ENCODE data around the gene LINC00305. TPM values are rescaled to one million over a fixed set of nuclear protein-coding genes. Genes with fewer than 3 reads are reported as not detected.

The LINC00305 gene
- total RNA-seq, 3 donors from 2014 or later, result not detected

GRCh38 chr18:64167408-64167925, 18.6 kb upstream of the LINC00305 start:
- Histone ChIP-seq H3K27me3 (no peaks in the 10 kb centered on the region), H3K4me1 (no peaks in the 10 kb centered on the region), H3K9me3 (peaks cover 0 to 3% of the 10 kb centered on the region in 2 donors), H3K4me3 (no peak overlapping the region), H3K36me3 (no peaks in the 10 kb centered on the region), H3K27ac (no peak overlapping the region)
- intact Hi-C loops (cut with DNase I; ENCODE audit: low total_unique reads), result no loop called here
- no peak for DNase-seq (ENCODE audit: low spot score in 2 of 2)
- TF ChIP-seq POLR2AphosphoS5 (IDR thresholded peaks at IDR 0.05) (no peak), CTCF (IDR thresholded peaks at IDR 0.05) (no peak), POLR2A (IDR thresholded peaks at IDR 0.05) (no peak)

GRCh38 chr18:64165906-64166305, 17.0 kb upstream of the LINC00305 start:
- TF ChIP-seq POLR2A (IDR thresholded peaks at IDR 0.05) (no peak), POLR2AphosphoS5 (IDR thresholded peaks at IDR 0.05) (no peak), CTCF (IDR thresholded peaks at IDR 0.05) (no peak)
- intact Hi-C loops (cut with DNase I; ENCODE audit: low total_unique reads), result no loop called here
- no peak overlapping the region for H3K4me3 ChIP-seq
- H3K36me3 ChIP-seq, result no peaks in the 10 kb centered on the region
- no peaks in the 10 kb centered on the region for H3K4me1 ChIP-seq
- DNase-seq (ENCODE audit: low spot score in 2 of 2), result no peak
- no peaks in the 10 kb centered on the region for H3K9me3 ChIP-seq
- H3K27ac ChIP-seq, result no peak overlapping the region
- H3K27me3 ChIP-seq, result no peaks in the 10 kb centered on the region

GRCh38 chr18:64164883-64165282, 16.0 kb upstream of the LINC00305 start:
- no peaks in the 10 kb centered on the region for H3K27me3 ChIP-seq
- H3K27ac ChIP-seq, result no peak overlapping the region
- no peaks in the 10 kb centered on the region for H3K36me3 ChIP-seq
- H3K4me1 ChIP-seq, result no peaks in the 10 kb centered on the region
- no peak overlapping the region for H3K4me3 ChIP-seq
- no peak for DNase-seq (ENCODE audit: low spot score in 2 of 2)
- no peaks in the 10 kb centered on the region for H3K9me3 ChIP-seq
- TF ChIP-seq POLR2AphosphoS5 (IDR thresholded peaks at IDR 0.05), result no peak
- TF ChIP-seq CTCF (IDR thresholded peaks at IDR 0.05), result no peak
- TF ChIP-seq POLR2A (IDR thresholded peaks at IDR 0.05), result no peak
- intact Hi-C loops (cut with DNase I; ENCODE audit: low total_unique reads), result no loop called here

- Histone ChIP-seq H3K36me3 (no peaks in the 10 kb centered on the region), H3K9me3 (no peaks in the 10 kb centered on the region), H3K4me1 (no peaks in the 10 kb centered on the region), H3K4me3 (no peak overlapping the region), H3K27me3 (no peaks in the 10 kb centered on the region), H3K27ac (no peak overlapping the region)
- no peak for DNase-seq (ENCODE audit: low spot score in 2 of 2)
- intact Hi-C loops (cut with DNase I; ENCODE audit: low total_unique reads), result no loop called here
- TF ChIP-seq POLR2AphosphoS5 (IDR thresholded peaks at IDR 0.05) (no peak), CTCF (IDR thresholded peaks at IDR 0.05) (no peak)
Observed at GRCh38 chr18:64149916-64150438, 1.1 kb upstream of the LINC00305 start.

- no peaks in the 10 kb centered on the region for H3K27me3 ChIP-seq
- DNase-seq (ENCODE audit: low spot score in 2 of 2), result no peak
- no peak overlapping the region for H3K27ac ChIP-seq
- intact Hi-C loops (cut with DNase I; ENCODE audit: low total_unique reads), result no loop called here
- no peaks in the 10 kb centered on the region for H3K4me1 ChIP-seq
- no peaks in the 10 kb centered on the region for H3K36me3 ChIP-seq
- H3K4me3 ChIP-seq, result no peak overlapping the region
- no peak for TF ChIP-seq POLR2AphosphoS5 (IDR thresholded peaks at IDR 0.05)
- no peak for TF ChIP-seq POLR2A (IDR thresholded peaks at IDR 0.05)
- TF ChIP-seq CTCF (IDR thresholded peaks at IDR 0.05), result no peak
- H3K9me3 ChIP-seq, result no peaks in the 10 kb centered on the region
Observed at GRCh38 chr18:64142904-64143303, 6.0 kb downstream of the LINC00305 start.

Data from breast epithelium (tissue), 4 donors.